Smooth muscle cell (in vitro differentiated cells): ENCODE results near the gene CCDC141. TPM values are rescaled to one million over a fixed set of nuclear protein-coding genes. Genes with fewer than 3 reads are reported as not detected.
A peak's percentile ranks its signal among the peaks of the same experiment; 100 is the strongest.

Experiments used
- DNase-seq: peaks from one replicate; lab custom pipeline; 2025; ENCODE audit not compliant: unreplicated experiment; lab: John Stamatoyannopoulos, UW
- H2AFZ ChIP-seq: fragments of 200-600 bp; sonication (generic); 2 replicates; pipeline ENCODE4 v1.6.0; 2016; ENCODE audit warnings: antibody characterized with exemption, low read depth, mild to moderate bottlenecking
- H3F3A ChIP-seq: fragments of 200-600 bp; sonication (generic); 2 replicates; pipeline ENCODE4 v1.6.0; 2017; ENCODE audit warnings: antibody characterized with exemption, low read depth
- H3K27ac ChIP-seq: fragments of 200-600 bp; sonication (generic); 2 replicates; pipeline ENCODE4 v1.5.1; 2016; ENCODE audit warnings: low read depth, mild to moderate bottlenecking
- H3K27me3 ChIP-seq: fragments of 200-600 bp; sonication (generic); 2 replicates; pipeline ENCODE4 v1.6.1; 2016; ENCODE audit warnings: low read depth, mild to moderate bottlenecking
- H3K36me3 ChIP-seq: fragments of 200-600 bp; sonication (generic); 2 replicates; pipeline ENCODE4 v1.5.1; 2016; ENCODE audit warnings: low read depth
- H3K4me1 ChIP-seq: fragments of 200-600 bp; sonication (generic); 2 replicates; pipeline ENCODE4 v1.5.1; 2016; ENCODE audit warnings: low read depth
- H3K4me2 ChIP-seq: fragments of 200-600 bp; sonication (generic); 2 replicates; pipeline ENCODE4 v1.6.0; 2016; ENCODE audit warnings: mild to moderate bottlenecking
- H3K4me3 ChIP-seq: fragments of 200-600 bp; sonication (generic); 2 replicates; pipeline ENCODE4 v1.5.1; 2016; ENCODE audit warnings: mild to moderate bottlenecking
- H3K79me2 ChIP-seq: fragments of 200-600 bp; sonication (generic); 2 replicates; pipeline ENCODE4 v1.6.0; 2016; ENCODE audit warnings: low read depth, mild to moderate bottlenecking
- H3K9ac ChIP-seq: fragments of 200-600 bp; sonication (generic); 2 replicates; pipeline ENCODE4 v1.6.0; 2016; ENCODE audit warnings: low read depth
- H3K9me3 ChIP-seq: fragments of 200-600 bp; sonication (generic); replicated peaks from 2 replicates; pipeline ENCODE4 v1.5.1; 2016; ENCODE audit warnings: low read depth
- H4K20me1 ChIP-seq: fragments of 200-600 bp; sonication (generic); 2 replicates; pipeline ENCODE4 v1.6.0; 2016; ENCODE audit warnings: low read depth
- CTCF ChIP-seq: fragments of 200-600 bp; sonication (generic); IDR thresholded peaks from 2 replicates; pipeline ENCODE4 v1.5.1; 2017; ENCODE audit warnings: borderline replicate concordance, mild to moderate bottlenecking, antibody characterized with exemption; ENCODE audit not compliant: insufficient read depth, poor library complexity, severe bottlenecking
- WGBS: methylation state at CpG from one replicate; pipeline ENCODE4 v1.1.7; 2016; ENCODE audit warnings: low lambda C conversion rate; 5-methylcytosine and 5-hydroxymethylcytosine counted together
- polyA plus RNA-seq: library from polyadenylated mRNA; unstranded; fragments of >200 nt; fragmentation: Nextera tagmentation; extraction: Ambion mirVana; gene quantifications from 2 replicates; pipeline ENCODE4 v1.2.1, GENCODE V29; 2016
- total RNA-seq: library from RNA; depleted of rRNA; stranded (reverse); fragments of >200 nt; gene quantifications from 2 replicates; pipeline ENCODE4 v1.2.3, GENCODE V29; 2014

Gene CCDC141, protein sequence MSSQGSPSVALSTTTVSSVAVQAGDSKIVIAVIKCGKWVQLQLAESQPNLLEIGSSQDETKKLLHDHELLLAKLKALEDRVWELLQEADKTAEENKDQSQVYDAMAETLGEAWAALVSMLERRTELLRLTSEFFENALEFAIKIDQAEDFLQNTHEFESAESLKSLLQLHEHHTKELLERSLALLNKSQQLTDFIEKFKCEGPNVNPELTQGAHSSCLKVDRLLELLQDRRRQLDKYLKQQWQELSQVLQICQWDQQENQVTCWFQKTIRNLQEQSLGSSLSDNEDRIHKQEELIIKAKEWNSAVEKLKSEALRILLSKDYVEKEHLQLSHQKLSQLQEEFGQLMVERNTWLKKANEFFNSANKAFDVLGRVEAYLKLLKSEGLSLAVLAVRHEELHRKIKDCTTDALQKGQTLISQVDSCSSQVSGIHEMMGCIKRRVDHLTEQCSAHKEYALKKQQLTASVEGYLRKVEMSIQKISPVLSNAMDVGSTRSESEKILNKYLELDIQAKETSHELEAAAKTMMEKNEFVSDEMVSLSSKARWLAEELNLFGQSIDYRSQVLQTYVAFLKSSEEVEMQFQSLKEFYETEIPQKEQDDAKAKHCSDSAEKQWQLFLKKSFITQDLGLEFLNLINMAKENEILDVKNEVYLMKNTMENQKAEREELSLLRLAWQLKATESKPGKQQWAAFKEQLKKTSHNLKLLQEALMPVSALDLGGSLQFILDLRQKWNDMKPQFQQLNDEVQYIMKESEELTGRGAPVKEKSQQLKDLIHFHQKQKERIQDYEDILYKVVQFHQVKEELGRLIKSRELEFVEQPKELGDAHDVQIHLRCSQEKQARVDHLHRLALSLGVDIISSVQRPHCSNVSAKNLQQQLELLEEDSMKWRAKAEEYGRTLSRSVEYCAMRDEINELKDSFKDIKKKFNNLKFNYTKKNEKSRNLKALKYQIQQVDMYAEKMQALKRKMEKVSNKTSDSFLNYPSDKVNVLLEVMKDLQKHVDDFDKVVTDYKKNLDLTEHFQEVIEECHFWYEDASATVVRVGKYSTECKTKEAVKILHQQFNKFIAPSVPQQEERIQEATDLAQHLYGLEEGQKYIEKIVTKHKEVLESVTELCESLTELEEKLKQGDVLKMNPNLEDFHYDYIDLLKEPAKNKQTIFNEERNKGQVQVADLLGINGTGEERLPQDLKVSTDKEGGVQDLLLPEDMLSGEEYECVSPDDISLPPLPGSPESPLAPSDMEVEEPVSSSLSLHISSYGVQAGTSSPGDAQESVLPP (N-terminal part only)
- 0.13 and 0.76 TPM in 2 replicates for total RNA-seq
- polyA plus RNA-seq = 0.03 TPM in 1 of 2 replicates, not detected in the other

- Histone ChIP-seq H3K27ac (no peak within 1 kb of the TSS), H3K4me3 (peak within 1 kb of the TSS; percentile 31), H2AFZ (peak within 1 kb of the TSS; percentile 64), H3K9me3 (no peaks in the 10 kb centered on the region), H3K4me1 (peaks cover 33% of the 10 kb centered on the region), H3K36me3 (no peaks in the 10 kb centered on the region), H3F3A (no peaks in the 10 kb centered on the region), H3K79me2 (no peaks in the 10 kb centered on the region), H3K27me3 (no peaks in the 10 kb centered on the region), H3K9ac (no peak within 1 kb of the TSS), H3K4me2 (peak within 1 kb of the TSS; percentile 37), H4K20me1 (no peaks in the 10 kb centered on the region)
- no peak for TF ChIP-seq CTCF
- 52% methylated on average over 12 of the region's 12 CpGs for WGBS
- DNase-seq = no peak
Measured at GRCh38 chr2:179049546-179050311, at the start of gene CCDC141. CCDC141 (minus strand) TSS chr2:179050137; CDS start chr2:179049941, 196 bp downstream.

- Histone ChIP-seq H3K4me3 (no peak overlapping the region), H3K9me3 (no peaks in the 10 kb centered on the region), H2AFZ (no peak overlapping the region), H3K27ac (no peak overlapping the region), H3K4me1 (no peaks in the 10 kb centered on the region), H3F3A (no peaks in the 10 kb centered on the region), H3K4me2 (no peak overlapping the region), H3K79me2 (no peaks in the 10 kb centered on the region), H3K36me3 (no peaks in the 10 kb centered on the region), H3K9ac (no peak overlapping the region), H4K20me1 (no peaks in the 10 kb centered on the region), H3K27me3 (no peaks in the 10 kb centered on the region)
- no peak for DNase-seq
- WGBS = 92% methylated on average over 4 of the region's 4 CpGs
- no peak for TF ChIP-seq CTCF
Measured at GRCh38 chr2:179098080-179098689, 48.2 kb upstream of the CCDC141 start.

GRCh38 chr2:179097131-179097530, 47.2 kb upstream of the CCDC141 start:
- Histone ChIP-seq H3K9ac (no peak overlapping the region), H3K4me2 (no peak overlapping the region), H3K27me3 (no peaks in the 10 kb centered on the region), H3K4me1 (no peaks in the 10 kb centered on the region), H3K79me2 (no peaks in the 10 kb centered on the region), H2AFZ (no peak overlapping the region), H3K36me3 (no peaks in the 10 kb centered on the region), H3K4me3 (no peak overlapping the region), H3K9me3 (no peaks in the 10 kb centered on the region), H4K20me1 (no peaks in the 10 kb centered on the region), H3K27ac (no peak overlapping the region), H3F3A (no peaks in the 10 kb centered on the region)
- no peak for DNase-seq
- TF ChIP-seq CTCF = no peak
- 83% methylated on average over 1 of the region's 1 CpG for WGBS
